ENCODE results near the gene MEGF11.

Gene MEGF11

GRCh38 chr15:66138096-66138783, 115.3 kb downstream of the MEGF11 start:
- H3K9me3 ChIP-seq (ENCODE audit: control insufficient read depth in 5 of 5, low read length in 5 of 5) = no peaks in the 10 kb centered on the region
- H3K4me3 ChIP-seq (ENCODE audit: low read depth in 1 of 5, low read length in 5 of 5) = no peak overlapping the region
- peaks cover 0 to 7% (median 0%) of the 10 kb centered on the region in 5 donors for H3K4me1 ChIP-seq (ENCODE audit: control insufficient read depth in 5 of 5, insufficient read depth in 5 of 5, low read length in 5 of 5)
- H3K27ac ChIP-seq (ENCODE audit: low read depth, low read length) = no peak overlapping the region
- no peaks in the 10 kb centered on the region for H3K36me3 ChIP-seq (ENCODE audit: control insufficient read depth in 5 of 5, insufficient read depth in 5 of 5, low read length in 5 of 5)
- peaks cover 0 to 2% (median 0%) of the 10 kb centered on the region in 5 donors for H3K27me3 ChIP-seq (ENCODE audit: control insufficient read depth in 5 of 5, insufficient read depth in 4 of 5, low read length in 5 of 5)
- no peak overlapping the region for H3K9ac ChIP-seq (ENCODE audit: low read length in 5 of 5)

- H3K27ac ChIP-seq (ENCODE audit: low read depth, low read length) = no peak overlapping the region
- peaks cover 0 to 5% (median 0%) of the 10 kb centered on the region in 5 donors for H3K27me3 ChIP-seq (ENCODE audit: control insufficient read depth in 5 of 5, insufficient read depth in 4 of 5, low read length in 5 of 5)
- H3K9ac ChIP-seq (ENCODE audit: low read length in 5 of 5) = no peak overlapping the region
- H3K4me3 ChIP-seq (ENCODE audit: low read depth in 1 of 5, low read length in 5 of 5) = no peak overlapping the region
- H3K9me3 ChIP-seq (ENCODE audit: control insufficient read depth in 5 of 5, low read length in 5 of 5) = no peaks in the 10 kb centered on the region
- H3K36me3 ChIP-seq (ENCODE audit: control insufficient read depth in 5 of 5, insufficient read depth in 5 of 5, low read length in 5 of 5) = no peaks in the 10 kb centered on the region
- H3K4me1 ChIP-seq (ENCODE audit: control insufficient read depth in 5 of 5, insufficient read depth in 5 of 5, low read length in 5 of 5) = peaks cover 0 to 7% (median 0%) of the 10 kb centered on the region in 5 donors
These were observed 116.6 kb downstream of the MEGF11 start for GRCh38 chr15:66136948-66137347.

GRCh38 chr15:66135664-66136063, 117.9 kb downstream of the MEGF11 start:
- H3K4me3 ChIP-seq (ENCODE audit: low read depth in 1 of 5, low read length in 5 of 5) = no peak overlapping the region
- peaks cover 0 to 7% (median 0%) of the 10 kb centered on the region in 5 donors for H3K4me1 ChIP-seq (ENCODE audit: control insufficient read depth in 5 of 5, insufficient read depth in 5 of 5, low read length in 5 of 5)

GRCh38 chr15:66134284-66134683, 119.3 kb downstream of the MEGF11 start:
- H3K9ac ChIP-seq (ENCODE audit: low read length in 5 of 5) = no peak overlapping the region
- no peaks in the 10 kb centered on the region for H3K9me3 ChIP-seq (ENCODE audit: control insufficient read depth in 5 of 5, low read length in 5 of 5)
- H3K4me3 ChIP-seq (ENCODE audit: low read depth in 1 of 5, low read length in 5 of 5) = no peak overlapping the region
- no peaks in the 10 kb centered on the region for H3K36me3 ChIP-seq (ENCODE audit: control insufficient read depth in 5 of 5, insufficient read depth in 5 of 5, low read length in 5 of 5)
- no peak overlapping the region for H3K27ac ChIP-seq (ENCODE audit: low read depth, low read length)
- H3K4me1 ChIP-seq (ENCODE audit: control insufficient read depth in 5 of 5, insufficient read depth in 5 of 5, low read length in 5 of 5) = peaks cover 0 to 9% (median 0%) of the 10 kb centered on the region in 5 donors
- H3K27me3 ChIP-seq (ENCODE audit: control insufficient read depth in 5 of 5, insufficient read depth in 4 of 5, low read length in 5 of 5) = peaks cover 0 to 11% (median 3%) of the 10 kb centered on the region in 5 donors

More at GRCh38 chr15:66135664-66136063, 117.9 kb downstream of the MEGF11 start:
- Histone ChIP-seq H3K36me3 (ENCODE audit: control insufficient read depth in 5 of 5, insufficient read depth in 5 of 5, low read length in 5 of 5) (no peaks in the 10 kb centered on the region), H3K27ac (ENCODE audit: low read depth, low read length) (no peak overlapping the region), H3K27me3 (ENCODE audit: control insufficient read depth in 5 of 5, insufficient read depth in 4 of 5, low read length in 5 of 5) (peaks cover 0 to 5% (median 0%) of the 10 kb centered on the region in 5 donors), H3K9me3 (ENCODE audit: control insufficient read depth in 5 of 5, low read length in 5 of 5) (no peaks in the 10 kb centered on the region), H3K9ac (ENCODE audit: low read length in 5 of 5) (no peak overlapping the region)

GRCh38 chr15:66133247-66133885, 120.2 kb downstream of the MEGF11 start:
- H3K9ac ChIP-seq (ENCODE audit: low read length in 5 of 5) = no peak overlapping the region
- no peak overlapping the region for H3K27ac ChIP-seq (ENCODE audit: low read depth, low read length)
- no peaks in the 10 kb centered on the region for H3K9me3 ChIP-seq (ENCODE audit: control insufficient read depth in 5 of 5, low read length in 5 of 5)
- peaks cover 0 to 19% (median 8%) of the 10 kb centered on the region in 5 donors for H3K27me3 ChIP-seq (ENCODE audit: control insufficient read depth in 5 of 5, insufficient read depth in 4 of 5, low read length in 5 of 5)
- H3K36me3 ChIP-seq (ENCODE audit: control insufficient read depth in 5 of 5, insufficient read depth in 5 of 5, low read length in 5 of 5) = no peaks in the 10 kb centered on the region
- no peak overlapping the region for H3K4me3 ChIP-seq (ENCODE audit: low read depth in 1 of 5, low read length in 5 of 5)
- H3K4me1 ChIP-seq (ENCODE audit: control insufficient read depth in 5 of 5, insufficient read depth in 5 of 5, low read length in 5 of 5) = peaks cover 0 to 2% (median 0%) of the 10 kb centered on the region in 5 donors

- no peak overlapping the region for H3K27ac ChIP-seq (ENCODE audit: low read depth, low read length)
- no peaks in the 10 kb centered on the region for H3K36me3 ChIP-seq (ENCODE audit: control insufficient read depth in 5 of 5, insufficient read depth in 5 of 5, low read length in 5 of 5)
- peaks cover 4 to 19% (median 16%) of the 10 kb centered on the region in 5 donors for H3K27me3 ChIP-seq (ENCODE audit: control insufficient read depth in 5 of 5, insufficient read depth in 4 of 5, low read length in 5 of 5)
- no peak overlapping the region for H3K9ac ChIP-seq (ENCODE audit: low read length in 5 of 5)
- peaks cover 0 to 2% (median 0%) of the 10 kb centered on the region in 5 donors for H3K4me1 ChIP-seq (ENCODE audit: control insufficient read depth in 5 of 5, insufficient read depth in 5 of 5, low read length in 5 of 5)
- H3K9me3 ChIP-seq (ENCODE audit: control insufficient read depth in 5 of 5, low read length in 5 of 5) = no peaks in the 10 kb centered on the region
- no peak overlapping the region for H3K4me3 ChIP-seq (ENCODE audit: low read depth in 1 of 5, low read length in 5 of 5)
These were observed 121.2 kb downstream of the MEGF11 start for GRCh38 chr15:66132251-66132816.

- H3K27me3 ChIP-seq (ENCODE audit: control insufficient read depth in 5 of 5, insufficient read depth in 4 of 5, low read length in 5 of 5) = peaks cover 4 to 20% (median 19%) of the 10 kb centered on the region in 5 donors
- H3K9ac ChIP-seq (ENCODE audit: low read length in 5 of 5) = no peak overlapping the region
- H3K27ac ChIP-seq (ENCODE audit: low read depth, low read length) = no peak overlapping the region
- no peaks in the 10 kb centered on the region for H3K36me3 ChIP-seq (ENCODE audit: control insufficient read depth in 5 of 5, insufficient read depth in 5 of 5, low read length in 5 of 5)
- H3K4me1 ChIP-seq (ENCODE audit: control insufficient read depth in 5 of 5, insufficient read depth in 5 of 5, low read length in 5 of 5) = peaks cover 0 to 2% (median 0%) of the 10 kb centered on the region in 5 donors
- H3K4me3 ChIP-seq (ENCODE audit: low read depth in 1 of 5, low read length in 5 of 5) = no peak overlapping the region
- no peaks in the 10 kb centered on the region for H3K9me3 ChIP-seq (ENCODE audit: control insufficient read depth in 5 of 5, low read length in 5 of 5)
These were observed 121.7 kb downstream of the MEGF11 start for GRCh38 chr15:66131831-66132230.

GRCh38 chr15:66131200-66131599, 122.3 kb downstream of the MEGF11 start:
- Histone ChIP-seq H3K9me3 (ENCODE audit: control insufficient read depth in 5 of 5, low read length in 5 of 5) (no peaks in the 10 kb centered on the region), H3K27ac (ENCODE audit: low read depth, low read length) (no peak overlapping the region), H3K36me3 (ENCODE audit: control insufficient read depth in 5 of 5, insufficient read depth in 5 of 5, low read length in 5 of 5) (no peaks in the 10 kb centered on the region), H3K4me3 (ENCODE audit: low read depth in 1 of 5, low read length in 5 of 5) (no peak overlapping the region), H3K27me3 (ENCODE audit: control insufficient read depth in 5 of 5, insufficient read depth in 4 of 5, low read length in 5 of 5) (peaks cover 4 to 26% (median 22%) of the 10 kb centered on the region in 5 donors), H3K4me1 (ENCODE audit: control insufficient read depth in 5 of 5, insufficient read depth in 5 of 5, low read length in 5 of 5) (peaks cover 0 to 2% (median 0%) of the 10 kb centered on the region in 5 donors), H3K9ac (ENCODE audit: low read length in 5 of 5) (no peak overlapping the region)

- Histone ChIP-seq H3K4me3 (ENCODE audit: low read depth in 1 of 5, low read length in 5 of 5) (no peak overlapping the region), H3K4me1 (ENCODE audit: control insufficient read depth in 5 of 5, insufficient read depth in 5 of 5, low read length in 5 of 5) (peaks cover 0 to 2% (median 0%) of the 10 kb centered on the region in 5 donors), H3K36me3 (ENCODE audit: control insufficient read depth in 5 of 5, insufficient read depth in 5 of 5, low read length in 5 of 5) (no peaks in the 10 kb centered on the region), H3K9me3 (ENCODE audit: control insufficient read depth in 5 of 5, low read length in 5 of 5) (no peaks in the 10 kb centered on the region), H3K27me3 (ENCODE audit: control insufficient read depth in 5 of 5, insufficient read depth in 4 of 5, low read length in 5 of 5) (peaks cover 7 to 32% (median 26%) of the 10 kb centered on the region in 5 donors), H3K9ac (ENCODE audit: low read length in 5 of 5) (no peak overlapping the region), H3K27ac (ENCODE audit: low read depth, low read length) (no peak overlapping the region)
These were observed 123.0 kb downstream of the MEGF11 start for GRCh38 chr15:66130496-66131034.

GRCh38 chr15:66129586-66129985, 124.0 kb downstream of the MEGF11 start:
- H3K9me3 ChIP-seq (ENCODE audit: control insufficient read depth in 5 of 5, low read length in 5 of 5) = no peaks in the 10 kb centered on the region
- H3K9ac ChIP-seq (ENCODE audit: low read length in 5 of 5) = no peak overlapping the region
- no peaks in the 10 kb centered on the region for H3K36me3 ChIP-seq (ENCODE audit: control insufficient read depth in 5 of 5, insufficient read depth in 5 of 5, low read length in 5 of 5)
- no peak overlapping the region for H3K4me3 ChIP-seq (ENCODE audit: low read depth in 1 of 5, low read length in 5 of 5)
- H3K27me3 ChIP-seq (ENCODE audit: control insufficient read depth in 5 of 5, insufficient read depth in 4 of 5, low read length in 5 of 5) = peaks cover 10 to 32% (median 27%) of the 10 kb centered on the region in 5 donors
- H3K27ac ChIP-seq (ENCODE audit: low read depth, low read length) = no peak overlapping the region
- peaks cover 0 to 2% (median 0%) of the 10 kb centered on the region in 5 donors for H3K4me1 ChIP-seq (ENCODE audit: control insufficient read depth in 5 of 5, insufficient read depth in 5 of 5, low read length in 5 of 5)

All from subcutaneous abdominal adipose tissue (tissue), 5 donors.